A673 (cell line): ENCODE measurements around the gene VSIR. TPM values are rescaled to one million over a fixed set of nuclear protein-coding genes. Genes with fewer than 3 reads are reported as not detected.

Experiments
- BruUV-seq: library from RNA; stranded (reverse); fragments of 400-500 nt; replicated peaks from 2 replicates; lab custom pipeline; 2021; lab: Mats Ljungman, UMichigan
- CTCF ChIA-PET: fragments of 300-600 bp; sonication (Branson Sonifier 250); formaldehyde crosslinking; loops from one replicate; lab custom pipeline; 2022; ENCODE audit warnings: antibody characterized with exemption; lab: Charles Lee
- POLR2A ChIA-PET: fragments of 300-600 bp; sonication (Branson Sonifier 250); formaldehyde crosslinking; loops from one replicate; lab custom pipeline; 2022; ENCODE audit warnings: antibody characterized with exemption; ENCODE audit not compliant: low non-redundant PET; lab: Charles Lee
- DNase-seq: peaks from one replicate; pipeline ENCODE4 v3.0.0-alpha.2; 2015; ENCODE audit warnings: low spot score
- H3K27ac ChIP-seq: fragments of 200-600 bp; sonication (generic); 2 replicates; pipeline ENCODE4 v1.5.1; 2016; ENCODE audit warnings: mixed run types, low read depth, mild to moderate bottlenecking, mixed read lengths, antibody characterized with exemption, low read length; ENCODE audit not compliant: poor library complexity, severe bottlenecking
- H3K27me3 ChIP-seq: fragments of 200-600 bp; sonication (generic); replicated peaks from 2 replicates; pipeline ENCODE4 v1.6.1; 2017; ENCODE audit warnings: mixed run types, low read depth, mild to moderate bottlenecking, mixed read lengths, antibody characterized with exemption, low read length; ENCODE audit not compliant: insufficient read depth, poor library complexity
- H3K36me3 ChIP-seq: fragments of 200-600 bp; sonication (generic); 2 replicates; pipeline ENCODE4 v1.6.1; 2016; ENCODE audit warnings: mixed run types, mild to moderate bottlenecking, mixed read lengths, antibody characterized with exemption, low read length; ENCODE audit not compliant: insufficient read depth, poor library complexity, severe bottlenecking
- H3K4me1 ChIP-seq: fragments of 200-600 bp; sonication (generic); 2 replicates; pipeline ENCODE4 v1.6.1; 2017; ENCODE audit warnings: mixed run types, mild to moderate bottlenecking, mixed read lengths, antibody characterized with exemption, low read length; ENCODE audit not compliant: insufficient read depth, poor library complexity, severe bottlenecking
- H3K4me3 ChIP-seq: fragments of 200-600 bp; sonication (generic); 2 replicates; pipeline ENCODE4 v1.5.1; 2016; ENCODE audit warnings: low read depth, mixed run types, mild to moderate bottlenecking, mixed read lengths, low read length; ENCODE audit not compliant: poor library complexity, severe bottlenecking
- H3K9me3 ChIP-seq: fragments of 200-600 bp; sonication (generic); 2 replicates; pipeline ENCODE4 v1.6.1; 2016; ENCODE audit warnings: mixed run types, low read depth, mild to moderate bottlenecking, mixed read lengths, antibody characterized with exemption, low read length; ENCODE audit not compliant: poor library complexity, severe bottlenecking
- CTCF ChIP-seq: fragments of 300-800, 200-600 bp; sonication (generic); conservative IDR thresholded peaks from 2 replicates; pipeline ENCODE4 v1.5.1; 2017; ENCODE audit warnings: low read depth, mild to moderate bottlenecking, antibody characterized with exemption, low read length, moderate library complexity, mixed read lengths
- EZH2 ChIP-seq: fragments of 200-600 bp; sonication (generic); IDR thresholded peaks from 2 replicates; pipeline ENCODE4 v1.6.1; 2017; ENCODE audit warnings: borderline replicate concordance, low read depth, mild to moderate bottlenecking, mixed read lengths, antibody characterized with exemption, low read length; ENCODE audit not compliant: poor library complexity, severe bottlenecking
- intact Hi-C: fragments of 100-400 bp; cut with micrococcal nuclease; formaldehyde crosslinking; loops from one replicate; pipeline ENCODE4 v1.10.0; 2022; ENCODE audit not compliant: unreplicated experiment
- total RNA-seq: library from RNA; stranded (reverse); gene quantifications from 2 replicates; pipeline ENCODE4 v1.2.3, GENCODE V29; 2021

The VSIR gene
- total RNA-seq, 1 experiment from 2014 or later = not detected

DNA sequence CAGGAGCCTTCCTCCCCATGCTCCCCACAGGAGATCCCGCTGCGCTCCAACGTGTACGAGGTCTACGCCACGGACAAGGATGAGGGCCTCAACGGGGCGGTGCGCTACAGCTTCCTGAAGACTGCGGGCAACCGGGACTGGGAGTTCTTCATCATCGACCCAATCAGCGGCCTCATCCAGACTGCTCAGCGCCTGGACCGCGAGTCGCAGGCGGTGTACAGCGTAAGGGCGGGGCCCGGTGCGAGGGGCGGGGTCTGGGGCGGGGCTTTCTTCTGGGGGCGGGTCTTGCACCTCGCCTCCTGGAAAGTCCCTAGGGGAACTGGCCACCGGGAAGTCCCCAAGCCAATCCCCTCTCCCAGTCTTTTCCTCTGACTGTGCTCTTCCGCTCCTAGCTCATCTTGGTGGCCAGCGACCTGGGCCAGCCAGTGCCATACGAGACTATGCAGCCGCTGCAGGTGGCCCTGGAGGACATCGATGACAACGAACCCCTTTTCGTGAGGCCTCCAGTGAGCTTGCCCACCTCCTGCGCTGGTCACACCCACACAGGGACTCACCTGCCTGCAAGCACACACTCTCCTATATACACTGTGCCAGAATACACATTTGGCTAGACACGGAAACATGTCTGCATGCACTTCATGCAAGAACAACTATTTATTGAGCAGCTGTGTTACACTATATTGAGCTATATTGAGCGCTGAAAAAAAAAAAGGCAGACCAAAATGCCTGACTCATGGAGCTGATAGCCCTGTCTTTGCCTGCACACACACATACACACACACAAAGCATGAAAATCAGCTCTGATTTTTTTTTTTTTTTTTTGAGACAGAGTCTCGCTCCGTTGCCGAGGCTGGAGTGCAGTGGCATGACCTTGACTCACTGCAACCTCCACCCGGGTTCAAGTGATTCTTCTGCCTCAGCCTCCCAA lies 32.7 kb upstream of the VSIR start:
- intact Hi-C loops = no loop called here
- no peak for DNase-seq
- Histone ChIP-seq H3K9me3 (no peaks in the 10 kb centered on the region), H3K27ac (no peak overlapping the region), H3K27me3 (no peaks in the 10 kb centered on the region), H3K4me3 (no peak overlapping the region), H3K36me3 (no peaks in the 10 kb centered on the region), H3K4me1 (no peaks in the 10 kb centered on the region)
- BruUV-seq = no TSS peak
- ChIA-PET CTCF (interaction anchor here (0.6 kb wide), 1 partner anchor 544 kb away, joined by 8 read pairs; no protein-coding TSS in a partner anchor), POLR2A (no interaction called here)
- TF ChIP-seq CTCF (no peak), EZH2 (no peak)

DNA sequence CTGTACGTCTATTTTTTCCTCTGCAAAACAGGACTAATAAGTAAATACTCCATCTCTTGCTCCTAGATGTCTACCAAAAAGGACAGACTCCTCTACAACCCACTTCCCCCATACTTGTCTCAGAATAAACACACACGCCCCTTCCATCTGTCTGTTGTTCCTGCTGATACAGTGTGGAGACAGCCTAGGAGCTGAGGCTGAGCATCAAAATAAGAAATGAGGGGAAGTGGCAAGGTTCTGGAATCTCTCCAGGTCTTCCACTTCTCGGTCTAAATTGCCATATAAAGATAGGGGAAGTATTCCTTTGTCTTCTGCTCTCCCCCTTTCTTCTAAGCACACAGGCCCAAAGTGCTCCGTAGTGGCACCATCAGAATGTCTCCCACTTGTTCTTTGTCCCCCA lies 30.8 kb upstream of the VSIR start:
- BruUV-seq = no TSS peak
- POLR2A ChIA-PET = no interaction called here
- CTCF ChIA-PET = no interaction called here
- intact Hi-C loops = no loop called here
- H3K36me3 ChIP-seq = no peaks in the 10 kb centered on the region
- no peak overlapping the region for H3K4me3 ChIP-seq
- no peak overlapping the region for H3K27ac ChIP-seq
- DNase-seq = no peak
- no peaks in the 10 kb centered on the region for H3K4me1 ChIP-seq
- H3K9me3 ChIP-seq = no peaks in the 10 kb centered on the region
- H3K27me3 ChIP-seq = no peaks in the 10 kb centered on the region
- TF ChIP-seq CTCF = no peak
- no peak for TF ChIP-seq EZH2

GRCh38 chr10:71802715-71803488 lies 29.6 kb upstream of the VSIR start:
- Histone ChIP-seq H3K4me1 (no peaks in the 10 kb centered on the region), H3K36me3 (no peaks in the 10 kb centered on the region), H3K27ac (no peak overlapping the region), H3K4me3 (no peak overlapping the region), H3K27me3 (no peaks in the 10 kb centered on the region), H3K9me3 (no peaks in the 10 kb centered on the region)
- TF ChIP-seq EZH2 = no peak
- TF ChIP-seq CTCF = no peak
- CTCF ChIA-PET = no interaction called here
- POLR2A ChIA-PET = no interaction called here
- BruUV-seq = no TSS peak
- no peak for DNase-seq
- intact Hi-C loops = no loop called here
